ENCODE results near the gene IDI2.
A peak's percentile ranks its signal among the peaks of the same experiment; 100 is the strongest.

The IDI2 gene

DNA sequence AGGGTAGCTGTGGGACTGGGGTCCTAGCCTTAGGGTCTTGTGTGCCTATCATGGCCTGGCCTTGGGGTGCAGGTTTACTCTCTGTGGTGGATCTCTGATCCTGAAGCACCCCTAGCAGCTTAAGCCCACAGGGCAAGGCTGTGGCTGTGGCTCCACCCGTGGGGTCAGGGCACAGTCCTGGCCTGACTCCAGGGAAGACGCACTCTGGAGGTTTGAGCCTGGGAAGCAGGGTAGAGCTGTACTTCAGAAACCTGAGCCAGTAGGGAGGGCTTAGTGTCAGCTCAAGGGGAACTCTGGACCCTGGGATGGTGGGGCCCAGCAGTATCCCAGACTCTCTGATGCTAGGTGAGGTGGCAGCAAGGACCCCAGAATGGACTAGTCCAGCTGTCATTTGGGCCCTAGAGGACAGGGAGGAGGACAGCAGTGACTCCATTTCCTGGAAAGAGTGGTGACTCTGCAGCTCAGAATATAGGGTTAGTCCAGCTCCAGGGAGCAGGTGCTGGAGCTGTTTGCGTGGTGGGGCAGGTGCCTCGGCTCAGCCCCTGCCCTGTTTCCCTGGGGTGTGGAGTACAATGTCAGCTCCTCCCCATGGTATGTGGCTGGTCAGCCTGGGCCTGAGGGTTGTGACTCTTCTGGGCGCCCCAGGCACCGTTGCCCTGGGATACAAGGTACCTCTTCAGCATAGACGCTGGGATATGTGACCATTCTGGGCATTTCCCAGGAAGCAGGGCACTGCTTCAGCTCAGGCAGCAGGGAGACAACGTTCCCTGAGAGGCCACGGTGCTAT, 21.6 kb downstream of the IDI2 start:
- no peak for DNase-seq

DNA sequence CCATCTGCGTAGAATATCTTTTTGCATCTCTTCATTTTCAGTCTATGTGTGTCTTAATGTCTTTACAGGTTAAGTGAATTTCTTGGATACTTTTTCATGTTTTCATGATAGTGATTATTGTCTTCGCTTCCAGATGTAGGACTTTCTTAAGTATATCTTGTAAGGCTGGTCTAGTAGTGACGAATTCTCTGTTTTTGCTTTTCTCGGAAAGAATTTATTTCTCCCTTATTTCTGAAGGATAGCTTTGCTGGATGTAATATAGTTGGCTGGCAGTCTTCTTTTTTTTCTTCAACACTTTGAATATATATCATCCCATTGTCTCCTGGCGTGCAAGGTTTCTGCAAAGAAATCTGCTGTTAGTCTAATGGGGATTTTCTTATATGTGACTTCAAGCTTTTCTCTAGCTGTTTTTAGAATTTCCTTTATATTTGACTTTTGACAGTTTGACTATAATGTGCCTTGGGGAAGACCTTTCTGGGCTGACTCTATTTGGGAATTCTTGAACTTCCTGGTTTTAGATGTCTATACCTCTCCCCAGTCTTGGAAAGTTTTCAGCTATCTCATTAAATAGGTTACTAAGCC, 23.1 kb downstream of the IDI2 start:
- no peak for DNase-seq

DNA sequence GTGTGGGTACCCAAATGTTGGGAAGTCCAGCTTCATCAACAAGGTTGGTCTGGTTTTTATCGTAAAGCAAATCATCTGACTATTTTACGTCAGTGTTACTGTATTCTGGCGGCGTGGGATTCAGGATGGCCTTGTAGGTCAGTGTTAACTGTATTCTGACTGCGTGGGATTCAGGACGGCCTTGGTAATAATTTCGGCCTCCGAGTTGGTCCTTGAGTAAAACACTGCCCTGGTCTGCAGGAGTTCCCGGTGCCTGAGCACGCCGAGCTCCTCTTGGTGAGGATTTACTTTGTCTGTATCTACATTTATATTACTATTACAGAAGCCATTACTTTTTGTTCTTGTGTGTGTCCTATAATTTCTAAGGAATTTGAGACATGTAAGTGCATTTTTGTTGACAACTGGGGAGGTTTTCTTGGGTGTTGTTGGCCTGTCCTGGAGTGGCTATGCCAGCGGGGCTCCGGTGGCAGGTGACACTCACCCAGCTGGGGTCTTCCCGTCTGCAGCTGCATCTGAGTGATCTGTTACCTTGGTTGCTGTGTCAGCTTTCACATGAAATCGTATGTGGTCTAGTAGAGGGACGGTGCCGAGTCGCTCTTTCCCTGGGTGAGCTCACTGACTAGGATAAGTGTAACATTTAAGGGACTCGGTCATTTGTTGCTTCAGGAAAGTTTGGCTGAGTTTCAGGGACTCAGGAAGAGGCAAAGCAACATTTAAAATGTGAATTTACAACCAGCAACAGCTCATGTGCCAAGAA, 28.2 kb downstream of the IDI2 start:
- DNase-seq = no peak

DNA sequence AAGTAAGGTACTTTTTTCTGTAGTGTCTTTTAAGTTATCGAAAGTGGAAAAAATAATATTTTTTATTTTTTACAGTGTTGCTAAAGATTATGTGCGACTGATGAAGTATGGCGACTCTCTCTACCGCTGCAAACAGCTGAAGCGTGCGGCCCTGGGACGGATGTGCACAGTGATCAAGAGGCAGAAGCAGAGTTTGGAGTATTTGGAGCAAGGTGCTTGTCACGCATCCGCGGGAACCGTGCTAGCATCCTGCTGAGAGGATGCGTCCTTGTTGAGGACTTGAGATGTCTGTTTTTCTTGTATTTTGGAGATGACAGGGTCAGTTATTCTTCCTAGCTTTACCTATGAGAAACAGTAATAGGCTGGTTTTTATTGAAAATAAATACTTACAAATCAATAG, 29.6 kb downstream of the IDI2 start:
- no peak for DNase-seq

DNA sequence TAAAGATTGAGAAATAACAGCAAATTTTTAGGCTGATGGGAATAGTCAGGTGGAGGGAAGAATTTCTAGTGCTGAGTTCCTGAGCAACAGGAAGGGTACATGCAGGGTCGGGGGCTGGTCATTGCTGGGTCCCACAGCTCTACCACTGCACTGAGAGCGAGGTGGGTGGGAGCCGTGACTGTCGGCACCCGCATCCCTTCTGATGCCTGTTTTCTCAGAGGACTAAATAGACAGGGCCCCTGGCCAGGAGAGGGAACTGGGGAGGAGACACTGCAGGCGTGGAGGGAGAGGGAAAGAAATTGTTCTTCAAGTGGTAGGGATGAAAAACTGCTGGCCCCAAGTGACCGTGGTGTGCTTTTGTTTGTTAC, 30.1 kb downstream of the IDI2 start:
- DNase-seq = no peak

DNA sequence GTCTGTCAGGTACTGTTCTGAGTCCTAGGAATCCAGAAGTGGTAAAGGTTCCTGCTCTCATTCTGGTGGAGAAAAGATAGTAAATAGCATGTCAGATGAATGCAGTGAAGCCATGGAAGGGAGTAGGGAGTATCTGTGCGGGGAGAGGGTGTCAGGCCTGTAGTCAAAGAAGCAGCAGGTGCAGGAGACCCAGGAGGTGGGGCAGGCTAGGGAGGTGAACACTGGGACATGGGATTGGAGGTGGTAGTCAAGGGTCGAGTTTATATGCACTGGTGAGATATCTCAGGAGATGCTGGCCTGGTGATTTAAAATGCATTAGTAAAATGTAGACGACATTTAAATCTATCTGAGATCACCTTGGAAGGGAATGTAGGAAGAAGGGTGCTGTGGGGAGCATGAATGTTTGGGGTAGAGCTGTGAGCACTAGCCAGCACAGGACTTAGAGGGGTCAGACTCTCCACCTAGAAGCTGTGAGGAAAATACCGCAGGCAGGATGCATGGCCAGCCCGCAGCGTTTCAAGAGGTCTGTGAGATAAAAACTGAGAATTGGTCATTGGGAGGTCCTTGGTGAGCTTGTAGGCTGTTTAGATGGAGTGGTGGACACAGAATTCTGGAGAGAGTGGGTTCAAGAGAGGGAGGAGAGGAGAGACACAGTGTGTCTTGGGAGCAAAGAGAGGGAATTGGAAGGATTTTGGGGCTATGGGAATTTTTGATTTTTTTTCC, 30.7 kb downstream of the IDI2 start:
- no peak for DNase-seq

DNA sequence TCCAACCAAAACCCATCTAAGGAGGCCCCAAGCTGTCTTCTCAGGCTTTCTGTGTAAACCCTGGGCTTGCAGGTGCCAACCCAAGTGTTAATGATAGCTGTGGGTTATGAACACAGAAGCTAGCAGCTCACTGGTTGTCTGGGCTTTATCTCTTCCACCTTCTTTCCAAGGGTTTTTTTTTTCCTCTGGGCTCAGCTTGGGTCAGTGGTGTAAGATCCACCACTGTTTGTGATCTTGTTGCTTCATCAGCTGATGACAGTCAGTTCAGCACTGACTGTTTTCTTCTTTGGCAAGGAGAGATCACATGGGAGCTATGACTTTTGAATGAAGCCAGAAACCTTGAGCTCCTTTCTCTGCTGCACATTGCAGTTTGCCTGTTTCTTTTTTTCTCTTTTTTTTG, 32.8 kb downstream of the IDI2 start:
- DNase-seq = no peak

DNA sequence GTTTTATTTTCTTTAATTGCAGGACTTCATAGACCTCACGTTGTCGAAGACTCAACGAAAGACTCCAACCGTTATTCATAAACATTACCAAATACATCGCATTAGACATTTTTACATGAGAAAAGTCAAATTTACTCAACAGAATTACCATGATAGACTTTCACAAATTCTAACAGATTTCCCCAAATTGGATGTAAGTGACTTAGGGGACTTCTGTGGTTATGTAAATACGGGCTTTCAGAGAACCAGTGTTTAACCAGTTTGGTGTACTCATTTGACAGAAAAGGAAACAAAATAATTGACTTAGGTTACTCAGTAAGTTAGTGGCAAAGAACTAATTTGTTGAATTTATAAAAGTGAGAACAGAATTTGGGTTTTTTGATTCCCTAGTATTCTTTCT, 33.2 kb downstream of the IDI2 start:
- DNase-seq = no peak

DNA sequence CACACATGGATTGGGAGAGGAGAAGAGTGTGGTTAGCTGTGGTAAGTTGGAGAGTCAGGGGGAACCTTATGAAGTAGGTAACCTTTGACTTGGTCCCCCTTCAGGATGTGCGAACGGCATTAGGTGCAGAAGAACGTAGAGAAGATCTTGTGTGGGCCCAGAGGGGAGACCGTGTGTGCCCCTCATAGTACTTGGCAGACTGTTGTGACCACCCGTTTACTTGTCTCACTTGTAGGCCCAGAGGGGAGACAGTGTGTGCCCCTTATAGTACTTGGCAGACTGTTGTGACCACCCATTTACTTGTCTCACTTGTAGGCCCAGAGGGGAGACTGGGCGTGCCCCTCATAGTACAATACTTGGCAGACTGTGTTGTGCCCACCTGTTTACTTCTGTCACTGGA, 34.9 kb downstream of the IDI2 start:
- DNase-seq = no peak

DNA sequence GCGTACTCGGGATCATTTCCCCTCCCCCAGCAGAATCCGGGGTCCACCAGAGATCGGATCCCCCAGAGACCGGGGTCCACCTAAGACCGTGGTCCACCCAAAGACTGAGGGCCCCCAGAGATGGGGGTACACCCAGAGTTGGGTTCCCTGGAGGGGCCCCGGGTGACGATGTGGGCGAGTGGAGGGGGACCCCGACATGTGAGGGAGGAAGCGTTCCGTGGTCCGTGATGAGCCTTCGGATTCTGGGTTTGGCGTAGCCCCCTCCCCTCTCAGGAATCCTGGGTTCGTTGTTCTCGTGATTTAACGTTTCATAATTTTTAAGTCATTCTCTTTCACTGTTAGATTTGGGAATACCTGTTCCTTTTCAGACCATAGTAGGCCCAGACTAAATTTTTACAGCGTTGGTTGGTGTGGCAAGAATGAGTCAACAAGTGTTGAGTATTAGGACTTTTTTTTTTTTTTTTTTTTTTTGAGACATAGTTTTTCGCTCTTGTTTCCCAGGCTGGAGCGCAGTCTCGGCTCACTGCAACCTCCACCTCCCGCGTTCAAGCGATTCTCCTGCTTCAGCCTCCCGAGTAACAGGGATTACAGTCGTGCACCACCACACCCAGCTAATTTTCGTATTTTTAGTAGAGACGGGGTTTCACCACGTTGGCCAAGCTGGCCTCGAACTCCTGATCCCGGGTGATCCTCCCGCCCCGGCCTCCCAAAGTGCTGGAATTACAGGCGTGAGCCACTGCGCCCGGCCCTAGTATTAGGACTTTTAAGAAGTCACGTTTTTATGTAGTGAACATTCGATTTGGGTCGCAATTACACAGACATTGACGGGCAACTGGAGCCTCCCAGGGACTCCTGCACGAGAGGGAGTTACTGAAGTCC, 36.8 kb downstream of the IDI2 start:
- no peak for DNase-seq

DNA sequence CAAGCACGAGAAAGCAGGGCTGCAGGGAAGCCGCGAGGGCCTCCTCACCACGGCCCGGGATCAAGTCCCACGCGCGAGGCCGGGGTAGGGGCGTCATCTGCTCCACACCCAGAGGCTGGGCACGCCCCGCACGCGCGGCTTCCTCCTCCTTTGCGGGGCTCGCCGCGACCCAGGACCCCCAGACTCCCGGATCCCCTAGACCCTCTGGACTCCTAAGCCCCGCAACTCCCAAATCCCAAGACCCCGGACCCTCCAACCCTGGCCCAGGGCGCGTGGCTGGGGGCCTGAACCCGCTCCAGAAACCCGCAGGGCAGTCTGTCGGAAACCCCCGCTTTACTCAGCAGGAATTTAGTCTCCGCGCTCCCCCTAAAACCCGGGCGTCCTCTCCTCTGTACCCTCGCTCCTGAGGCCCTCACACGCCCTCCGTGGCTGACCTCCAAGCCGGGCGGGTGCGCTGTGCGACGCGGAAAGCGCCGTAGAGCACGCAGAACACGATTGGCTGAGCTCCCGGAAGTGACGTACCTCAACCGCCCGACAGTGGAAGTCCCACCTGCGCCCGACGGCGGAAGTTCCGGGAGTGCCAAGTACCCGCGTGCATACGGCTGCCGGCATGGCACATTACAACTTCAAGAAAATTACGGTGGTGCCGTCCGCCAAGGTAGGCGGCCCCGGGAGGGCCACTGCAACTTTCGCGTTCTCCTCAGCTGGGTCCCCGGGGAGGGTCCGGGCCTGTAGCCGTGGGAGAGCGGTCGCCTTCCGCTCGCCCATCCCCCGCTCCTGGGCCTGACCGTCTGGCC, 37.6 kb downstream of the IDI2 start, which contains the start of gene GTPBP4:
Gene GTPBP4 (plus strand): TSS at position 565 of the 797 bp plus-strand sequence. CDS start 46 bp downstream, at position 611.
- peak; percentile 88 for DNase-seq

DNA sequence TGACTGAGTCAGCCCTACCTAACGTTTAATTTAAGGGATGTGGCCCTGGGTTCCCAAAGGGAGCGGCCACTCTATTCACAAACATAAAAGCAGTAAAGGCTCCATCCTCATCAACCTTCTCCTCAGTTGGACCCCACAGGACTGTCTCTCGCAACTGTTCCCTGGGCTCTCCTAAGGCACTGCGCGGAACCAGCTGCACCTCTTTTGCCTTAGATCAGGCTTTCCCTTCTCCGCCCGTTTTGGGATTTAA, 38.1 kb downstream of the IDI2 start:
- DNase-seq = no peak

DNA sequence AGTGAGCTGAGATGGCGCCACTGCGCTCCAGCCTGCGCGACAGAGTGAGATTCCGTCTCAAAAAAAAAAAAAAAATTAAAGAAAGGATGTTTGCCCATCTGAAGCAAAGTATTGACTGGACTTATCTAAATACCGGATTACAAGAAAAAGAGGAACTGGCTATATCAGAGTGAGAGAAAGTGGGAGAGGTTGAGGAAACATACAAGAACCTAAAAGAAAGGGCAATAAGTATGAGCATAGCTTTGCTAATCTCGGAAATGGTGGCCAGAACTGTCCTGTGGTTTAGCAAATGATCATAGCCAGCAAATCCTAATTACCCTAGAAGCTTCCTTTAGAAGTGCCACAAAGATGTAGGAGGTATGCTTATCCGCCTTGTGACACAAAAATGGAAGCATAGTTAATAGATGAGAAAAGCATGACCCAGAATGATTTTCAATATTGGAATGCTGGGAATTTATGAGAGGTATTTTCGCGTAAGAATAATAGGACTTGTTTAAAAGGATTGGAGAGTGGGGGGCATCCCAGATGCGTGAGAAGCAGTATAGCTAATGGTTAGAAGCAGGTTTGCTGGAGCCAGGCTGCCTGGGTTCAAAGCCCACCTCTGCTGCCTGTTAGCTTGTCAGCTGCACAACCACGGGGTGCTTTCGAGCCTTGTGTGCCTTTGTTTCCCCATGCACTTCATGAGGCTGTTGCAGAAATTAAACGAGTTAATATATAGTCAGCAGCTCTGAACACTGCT, 38.6 kb downstream of the IDI2 start:
- DNase-seq = no peak

DNA sequence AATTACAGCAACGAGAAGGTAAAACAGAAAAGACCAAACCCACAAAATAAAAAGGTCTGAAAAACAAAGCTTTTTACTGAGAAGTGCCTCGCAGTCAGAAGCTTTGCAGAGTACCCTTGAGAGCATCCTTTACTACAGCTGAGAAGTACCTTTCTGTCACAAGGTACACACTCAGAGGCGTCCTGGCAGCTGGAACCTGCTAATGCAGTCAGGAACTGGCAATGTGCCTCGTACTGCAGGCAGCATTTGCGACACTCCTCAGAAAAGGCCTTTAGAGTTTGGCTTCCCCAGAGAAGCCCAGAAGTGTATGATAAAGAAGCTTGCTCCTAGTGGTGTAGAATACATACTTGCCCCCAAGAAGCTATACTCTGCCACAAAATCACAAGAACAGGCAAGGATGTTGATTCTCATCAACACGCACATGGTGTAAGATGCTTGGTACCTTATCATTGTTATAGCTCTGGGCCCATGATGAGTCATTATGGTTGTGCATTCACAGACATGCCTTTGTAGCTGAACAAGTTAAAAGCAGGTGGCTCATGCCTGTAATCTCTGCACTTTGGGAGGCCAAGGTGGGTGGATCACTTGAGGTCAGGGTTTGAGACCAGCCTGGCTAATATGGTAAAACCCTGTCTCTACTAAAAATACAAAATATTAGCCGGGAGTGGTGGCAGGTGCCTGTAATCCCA, 39.4 kb downstream of the IDI2 start:
- no peak for DNase-seq

DNA sequence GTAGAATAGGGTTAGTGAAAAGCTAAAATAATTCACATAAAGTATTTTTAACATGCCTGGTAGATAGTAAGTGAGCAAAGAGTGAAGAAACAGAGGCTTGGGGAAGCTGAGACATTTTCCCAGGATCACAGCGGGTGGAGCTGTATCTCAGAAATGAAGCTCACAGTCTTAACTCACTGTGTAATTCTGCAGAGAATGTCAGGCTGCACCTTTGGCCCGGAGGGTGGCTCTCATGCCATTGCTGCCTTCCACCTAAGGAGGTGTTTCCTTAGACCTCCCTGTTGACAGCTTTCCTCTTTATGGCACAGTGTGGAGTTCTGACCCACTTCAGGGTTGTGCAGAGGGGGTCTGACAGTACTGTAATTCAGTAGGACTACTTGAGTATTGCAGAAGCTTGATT, 40.3 kb downstream of the IDI2 start:
- DNase-seq = no peak

DNA sequence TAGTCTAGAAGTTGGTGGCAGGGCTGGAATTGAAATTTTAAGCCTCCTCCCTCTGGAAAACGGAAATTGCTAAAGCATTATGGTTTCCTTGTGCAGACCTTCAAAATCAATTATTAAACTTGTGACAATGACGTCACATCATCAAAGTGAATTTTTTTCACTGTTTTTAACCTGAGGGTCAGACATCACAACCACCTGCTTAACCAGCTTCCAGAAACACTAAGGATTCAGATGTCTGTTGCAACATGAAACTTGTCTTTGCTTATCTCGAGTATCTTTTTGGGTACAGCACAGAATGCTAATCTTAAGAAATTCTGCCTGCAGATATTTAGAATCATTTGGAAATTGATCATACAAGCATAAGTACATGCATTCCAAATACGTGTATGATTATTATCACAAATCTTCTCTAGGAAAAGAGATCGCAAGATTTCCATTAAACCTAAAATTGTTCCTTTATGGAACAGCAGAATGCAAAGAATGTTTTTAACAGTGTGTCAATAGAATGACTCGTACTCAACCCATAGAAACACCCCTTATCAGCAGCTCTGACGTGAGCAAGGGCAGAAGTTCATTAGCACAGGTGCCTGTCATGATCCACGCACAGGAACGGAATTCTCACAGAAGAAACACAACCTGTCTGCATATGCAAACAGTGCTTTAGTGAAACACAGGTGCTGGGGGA, 41.5 kb downstream of the IDI2 start:
- no peak for DNase-seq

DNA sequence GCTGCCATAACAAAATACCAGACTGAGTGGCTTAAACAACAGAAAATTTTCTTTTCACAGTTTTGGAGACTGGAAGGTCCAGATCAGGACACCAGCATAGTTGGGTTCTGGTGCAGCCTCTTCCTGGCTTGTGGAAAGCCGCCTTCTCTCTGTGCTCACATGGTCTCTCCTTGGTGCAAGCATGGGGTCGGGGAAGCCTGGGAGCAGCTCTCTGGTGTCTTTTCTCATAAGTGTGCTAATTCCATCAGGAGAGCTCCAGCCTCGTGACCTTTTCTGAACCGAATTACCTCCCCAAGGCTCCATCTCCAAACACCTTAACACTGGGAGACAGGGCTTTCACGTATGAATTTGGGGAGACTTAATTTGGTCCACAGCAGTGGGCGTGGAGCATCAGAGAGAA, 42.3 kb downstream of the IDI2 start:
- DNase-seq = no peak

DNA sequence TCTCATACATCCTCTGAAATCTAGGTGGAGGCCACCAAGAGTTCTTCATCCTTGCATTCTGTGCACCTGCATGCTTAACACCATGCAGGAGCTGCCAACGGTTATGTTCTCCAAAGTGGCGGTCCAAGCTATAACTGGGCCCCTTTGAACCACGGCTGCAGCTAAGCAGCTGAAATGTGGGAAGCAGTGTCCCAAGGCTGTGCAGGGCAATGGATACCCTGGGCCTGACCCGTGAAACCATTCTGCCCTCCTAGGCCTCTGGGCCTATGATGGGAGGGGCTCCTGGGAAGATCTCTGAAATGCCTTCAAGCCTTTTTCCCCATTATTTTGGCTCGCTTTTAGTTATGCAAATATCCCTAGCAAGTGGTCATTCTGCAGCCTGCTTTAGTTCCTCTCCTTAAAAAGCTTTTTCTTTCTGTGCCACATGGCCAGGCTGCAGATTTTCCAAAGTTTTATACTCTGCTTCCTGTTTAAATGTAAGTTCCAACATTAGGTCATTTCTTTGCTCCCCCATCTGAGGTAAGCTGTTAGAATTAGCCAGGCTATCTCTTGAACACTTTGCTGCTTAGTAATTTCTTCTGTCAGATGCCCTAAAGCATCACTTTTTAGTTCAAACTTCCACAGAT, 45.1 kb downstream of the IDI2 start:
- no peak for DNase-seq

DNA sequence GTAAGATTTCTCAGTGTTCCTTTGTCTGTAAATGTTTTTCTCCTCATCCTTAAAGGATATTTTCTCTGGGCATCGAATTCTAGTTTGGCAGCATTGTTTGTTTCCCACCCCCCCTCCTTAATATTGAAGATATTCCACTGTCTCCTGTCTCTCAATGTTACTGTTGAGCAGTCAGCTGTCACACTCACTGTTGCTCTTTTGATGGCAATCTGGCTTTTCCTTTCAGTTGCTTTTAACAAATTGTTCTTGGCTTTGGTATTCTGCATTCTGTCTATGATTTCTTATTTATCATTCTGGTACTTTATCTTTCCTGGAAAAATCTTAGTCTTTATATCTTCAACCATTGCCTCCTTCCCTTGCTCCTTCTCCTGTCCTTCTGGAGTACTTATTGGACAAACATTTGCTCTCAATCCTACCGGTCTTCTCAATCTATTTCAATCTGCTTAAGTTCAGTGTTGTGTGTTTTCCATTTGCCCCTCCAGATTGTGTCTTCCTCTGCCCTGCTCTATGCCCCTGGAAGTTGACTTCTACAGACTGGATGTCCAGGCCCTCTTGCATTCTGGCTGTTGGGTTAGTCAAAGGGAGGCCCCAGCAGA, 46.7 kb downstream of the IDI2 start:
- no peak for DNase-seq

Data from COR-L47 (cell line).